ENCODE results near the gene LILRA5.
"Not testable (repeated sequence)": the region's sequence is repeated elsewhere in the genome, so short reads cannot be mapped to it uniquely, and the experiment has no call there.

The LILRA5 gene

GRCh38 chr19:54333586-54334298 lies 20.8 kb upstream of the LILRA5 start:
- DNase-seq, result no peak

- no peak for DNase-seq
These were observed 19.2 kb upstream of the LILRA5 start for GRCh38 chr19:54332149-54332548.

- no peak for DNase-seq
These were observed 18.7 kb upstream of the LILRA5 start for GRCh38 chr19:54331626-54332025.

GRCh38 chr19:54329476-54330165 lies 16.7 kb upstream of the LILRA5 start:
- DNase-seq, result no peak

- DNase-seq, result not testable (repeated sequence)
These were observed 15.8 kb upstream of the LILRA5 start for GRCh38 chr19:54328781-54329180.

GRCh38 chr19:54325631-54326030 lies 12.7 kb upstream of the LILRA5 start:
- no peak for DNase-seq

- DNase-seq, result no peak
These were observed 12.2 kb upstream of the LILRA5 start for GRCh38 chr19:54325194-54325621.

GRCh38 chr19:54324071-54324470 lies 11.1 kb upstream of the LILRA5 start:
- DNase-seq, result no peak

GRCh38 chr19:54322934-54323333 lies 10.0 kb upstream of the LILRA5 start:
- DNase-seq, result not testable (repeated sequence)

GRCh38 chr19:54322295-54322694 lies 9.3 kb upstream of the LILRA5 start:
- not testable (repeated sequence) for DNase-seq

- DNase-seq, result no peak
These were observed 7.1 kb upstream of the LILRA5 start for GRCh38 chr19:54319892-54320670.

GRCh38 chr19:54319049-54319448 lies 6.1 kb upstream of the LILRA5 start:
- DNase-seq, result no peak

- DNase-seq, result no peak
These were observed 4.9 kb upstream of the LILRA5 start for GRCh38 chr19:54317965-54318240.

- DNase-seq, result no peak
These were observed 4.4 kb upstream of the LILRA5 start for GRCh38 chr19:54317108-54317964.

- DNase-seq, result no peak
These were observed 3.8 kb upstream of the LILRA5 start for GRCh38 chr19:54316746-54317107.

- DNase-seq, result no peak
These were observed 3.0 kb upstream of the LILRA5 start for GRCh38 chr19:54315956-54316355.

- DNase-seq, result no peak
These were observed 955 bp downstream of the LILRA5 start for GRCh38 chr19:54312011-54312410.

- no peak for DNase-seq
These were observed 1.5 kb downstream of the LILRA5 start for GRCh38 chr19:54311486-54311885.

GRCh38 chr19:54310543-54310942 lies 2.4 kb downstream of the LILRA5 start:
- no peak for DNase-seq

- DNase-seq, result no peak
These were observed 3.2 kb downstream of the LILRA5 start for GRCh38 chr19:54309811-54310210.

GRCh38 chr19:54307389-54308020 lies 5.5 kb downstream of the LILRA5 start:
- DNase-seq, result no peak

GRCh38 chr19:54305141-54305540 lies 7.8 kb downstream of the LILRA5 start:
- no peak for DNase-seq

- no peak for DNase-seq
These were observed 10.7 kb downstream of the LILRA5 start for GRCh38 chr19:54302257-54302656.
